ENCODE data around the gene GALNT10.

GALNT10 gene

DNA sequence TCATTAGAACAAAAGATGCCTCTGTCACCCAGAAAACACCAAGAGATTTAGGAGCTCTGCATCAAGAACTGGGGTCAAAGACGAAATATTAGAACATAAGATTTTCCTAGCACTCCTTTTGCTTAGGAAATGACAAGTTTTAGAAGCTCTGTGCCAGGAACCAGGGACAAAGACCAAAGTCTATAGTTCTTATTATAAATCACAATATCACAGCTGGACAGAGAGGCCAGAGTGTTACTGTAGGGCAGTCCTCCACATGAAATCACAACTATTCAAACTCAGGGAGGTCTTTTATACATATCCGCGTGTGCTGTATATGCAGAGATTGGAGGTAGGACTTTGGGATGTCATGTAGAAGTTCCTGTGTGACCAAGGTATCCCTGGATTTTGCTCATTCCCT lies 138.5 kb downstream of the GALNT10 start:
- no peak for DNase-seq

DNA sequence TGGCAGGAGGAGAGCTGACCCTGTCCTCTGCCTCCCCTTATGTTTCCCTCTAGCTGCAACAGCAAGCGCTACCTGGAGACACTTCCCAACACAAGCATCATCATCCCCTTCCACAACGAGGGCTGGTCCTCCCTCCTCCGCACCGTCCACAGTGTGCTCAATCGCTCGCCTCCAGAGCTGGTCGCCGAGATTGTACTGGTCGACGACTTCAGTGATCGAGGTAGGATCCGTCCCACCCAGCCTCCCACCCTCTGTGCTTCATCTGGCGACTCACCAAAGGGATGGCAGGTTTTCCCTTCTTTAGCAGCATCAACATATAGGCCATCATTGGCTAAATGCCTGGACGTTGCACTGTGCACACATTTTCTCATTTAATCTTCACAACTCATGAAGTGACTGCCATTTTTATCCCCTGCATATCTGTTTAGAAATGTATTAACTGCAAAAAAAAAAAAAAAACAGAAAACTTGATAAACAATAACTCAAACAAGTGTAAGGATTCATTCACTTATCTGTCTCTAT lies 139.0 kb downstream of the GALNT10 start:
- DNase-seq: no peak

DNA sequence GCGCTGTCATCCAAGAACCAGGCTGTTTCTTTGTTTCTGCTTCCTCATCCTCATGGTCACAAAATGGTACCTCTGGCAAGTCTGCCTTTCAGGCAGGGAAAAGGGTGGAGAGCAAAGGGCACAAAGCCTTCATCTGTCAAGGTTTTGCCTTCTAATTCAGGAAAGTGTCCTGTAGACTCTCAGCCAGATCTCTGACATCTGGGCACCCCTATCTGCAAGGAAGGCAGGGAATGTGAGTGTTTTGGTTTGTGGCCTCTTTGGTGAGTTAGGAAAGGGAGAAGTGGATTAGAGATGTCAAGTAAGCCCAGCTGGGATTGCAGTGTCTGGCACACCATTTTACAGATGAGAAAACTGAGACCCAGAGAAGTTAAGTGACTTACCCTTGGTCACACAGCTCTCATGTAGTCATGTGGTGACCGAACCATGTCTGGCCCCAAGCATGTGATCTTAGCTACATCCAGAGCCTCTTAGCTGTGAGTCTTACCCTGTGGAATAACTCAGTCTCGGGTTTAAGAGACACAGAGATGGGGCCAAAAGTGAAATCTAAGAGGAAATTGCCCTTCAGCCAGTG lies 139.6 kb downstream of the GALNT10 start:
- no peak for DNase-seq

GRCh38 chr5:154331232-154331631 lies 140.7 kb downstream of the GALNT10 start:
- no peak for DNase-seq

GRCh38 chr5:154331924-154332323 lies 141.4 kb downstream of the GALNT10 start:
- no peak for DNase-seq

DNA sequence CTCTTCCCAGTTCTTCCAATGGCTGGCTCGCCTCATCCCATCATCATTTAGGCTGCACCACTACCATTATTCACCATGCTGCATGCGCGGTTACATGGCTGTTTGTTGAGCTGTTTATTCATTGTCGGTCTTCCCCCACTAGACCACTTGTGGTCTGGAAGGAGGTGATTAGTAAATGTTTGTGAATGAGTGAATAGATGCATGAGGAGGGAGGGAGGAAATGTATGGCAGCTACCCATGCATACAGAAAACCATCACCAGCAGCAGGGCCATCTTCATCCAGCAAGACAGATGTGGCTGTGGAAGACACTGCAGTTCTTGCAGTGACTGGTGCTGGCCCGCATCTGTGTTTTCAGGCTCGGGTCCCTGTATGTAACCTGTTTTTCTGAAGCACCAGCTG lies 141.9 kb downstream of the GALNT10 start:
- DNase-seq: no peak

DNA sequence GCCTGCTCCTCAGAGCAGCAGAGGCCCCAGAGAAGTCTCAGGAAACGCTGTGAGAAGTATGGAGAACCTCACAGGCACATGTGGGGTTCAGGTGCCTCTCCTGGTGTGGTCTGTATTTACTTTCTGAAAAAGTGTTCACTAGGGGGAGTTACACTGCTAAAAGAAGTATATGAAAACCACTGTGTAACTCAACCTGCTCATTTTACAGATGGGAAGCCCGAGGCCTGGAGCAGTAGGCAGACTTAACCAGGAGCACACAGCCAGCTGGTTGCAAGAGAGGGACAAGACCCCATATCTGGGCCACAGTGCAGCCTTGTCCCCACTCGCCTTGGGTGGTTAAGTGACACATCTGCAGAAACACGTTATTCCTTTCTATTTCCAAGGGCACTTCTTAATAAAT lies 142.5 kb downstream of the GALNT10 start:
- DNase-seq: no peak

DNA sequence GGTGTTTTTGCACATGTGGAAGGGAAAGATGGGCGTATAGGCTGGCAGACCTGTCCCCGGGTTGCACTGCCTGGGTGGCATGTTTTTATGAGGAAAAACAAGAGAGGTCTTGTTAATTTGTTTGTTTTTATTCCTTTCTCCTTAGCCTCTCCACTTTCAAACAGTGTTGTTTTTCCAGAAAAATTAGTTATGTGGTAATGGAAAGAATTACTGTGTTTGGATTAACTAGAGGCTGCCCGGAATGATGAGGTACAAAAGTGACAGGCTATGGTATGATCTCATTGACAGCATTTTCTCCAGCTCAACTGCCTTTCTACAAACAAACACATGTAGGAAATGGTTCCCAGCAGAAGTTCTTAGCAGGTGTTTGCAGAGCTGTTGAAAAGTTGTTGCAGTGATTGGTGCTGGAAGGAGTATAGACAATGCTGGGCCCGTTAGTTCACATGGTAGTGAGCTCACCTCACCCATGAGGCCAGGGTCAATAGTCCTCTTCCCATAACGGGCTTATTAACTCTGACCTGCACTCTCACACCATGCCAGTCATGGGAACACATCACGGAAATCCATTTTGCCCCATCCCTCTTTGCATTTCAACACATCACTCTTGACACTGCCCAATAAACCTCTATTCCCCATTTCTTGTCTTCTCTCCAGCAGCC lies 144.0 kb downstream of the GALNT10 start:
- DNase-seq: no peak

GRCh38 chr5:154335065-154335448 lies 144.5 kb downstream of the GALNT10 start:
- no peak for DNase-seq

DNA sequence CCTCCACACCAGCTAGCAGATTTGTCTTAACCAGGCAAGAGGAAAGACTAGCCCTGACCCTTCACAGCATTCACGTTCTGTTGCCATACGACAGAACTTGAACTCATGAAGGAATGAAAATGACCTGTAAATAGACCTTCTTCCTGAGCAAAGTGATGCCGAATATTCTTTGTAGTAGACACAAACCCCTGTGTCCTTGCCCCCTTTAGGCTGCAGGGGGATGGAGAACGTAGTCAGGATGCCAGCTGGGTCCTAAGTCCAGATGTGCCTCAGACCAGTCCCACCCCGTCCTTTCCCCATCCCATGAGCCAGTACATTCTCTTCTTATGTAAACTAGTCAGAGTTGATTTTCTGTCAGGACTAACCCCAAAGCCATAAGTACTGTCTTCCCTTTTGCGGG lies 151.1 kb downstream of the GALNT10 start:
- DNase-seq: no peak

DNA sequence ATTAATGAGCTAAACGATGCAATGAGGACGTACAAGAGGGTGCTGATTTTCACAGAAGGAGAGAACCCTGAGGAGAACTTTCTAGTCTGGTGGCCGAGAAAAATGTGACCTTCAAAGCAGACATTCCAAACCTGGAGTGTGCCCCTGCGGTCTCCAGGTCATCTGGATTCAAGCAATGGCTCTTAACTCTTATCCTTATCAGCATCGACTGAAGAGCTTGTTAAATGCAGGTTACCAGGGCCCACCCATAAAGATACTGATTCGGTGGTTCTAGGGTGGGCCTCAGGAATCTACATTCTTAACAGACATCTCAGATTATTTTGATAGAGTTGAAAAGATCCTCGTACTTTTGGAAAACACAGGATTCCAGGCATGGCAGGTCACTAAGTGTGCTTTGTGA lies 151.7 kb downstream of the GALNT10 start:
- no peak for DNase-seq

DNA sequence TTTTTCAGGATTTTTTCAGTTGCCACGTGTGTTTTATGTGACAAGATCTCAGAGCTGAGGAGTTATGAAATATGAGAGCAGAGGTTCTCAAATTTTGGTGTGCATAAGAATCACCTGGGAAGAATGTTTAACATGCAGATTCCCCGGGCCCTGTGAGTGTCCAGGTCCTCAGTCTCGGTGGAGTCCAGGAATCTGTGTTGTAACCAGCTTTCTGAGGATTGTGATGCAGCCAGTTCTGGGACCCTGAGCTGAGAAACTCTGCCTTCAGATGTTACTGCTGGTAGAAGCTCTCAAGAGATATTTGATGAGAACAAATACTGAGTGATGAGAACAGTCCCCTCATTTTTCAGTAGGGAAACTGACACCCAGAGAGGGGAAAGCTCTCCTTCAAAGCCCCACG lies 152.4 kb downstream of the GALNT10 start:
- DNase-seq: no peak

- DNase-seq: no peak
Measured at GRCh38 chr5:154344461-154344860, 153.9 kb downstream of the GALNT10 start.

- no peak for DNase-seq
Measured at GRCh38 chr5:154345255-154345952, 154.9 kb downstream of the GALNT10 start.

GRCh38 chr5:154346427-154346826 lies 155.9 kb downstream of the GALNT10 start:
- no peak for DNase-seq

DNA sequence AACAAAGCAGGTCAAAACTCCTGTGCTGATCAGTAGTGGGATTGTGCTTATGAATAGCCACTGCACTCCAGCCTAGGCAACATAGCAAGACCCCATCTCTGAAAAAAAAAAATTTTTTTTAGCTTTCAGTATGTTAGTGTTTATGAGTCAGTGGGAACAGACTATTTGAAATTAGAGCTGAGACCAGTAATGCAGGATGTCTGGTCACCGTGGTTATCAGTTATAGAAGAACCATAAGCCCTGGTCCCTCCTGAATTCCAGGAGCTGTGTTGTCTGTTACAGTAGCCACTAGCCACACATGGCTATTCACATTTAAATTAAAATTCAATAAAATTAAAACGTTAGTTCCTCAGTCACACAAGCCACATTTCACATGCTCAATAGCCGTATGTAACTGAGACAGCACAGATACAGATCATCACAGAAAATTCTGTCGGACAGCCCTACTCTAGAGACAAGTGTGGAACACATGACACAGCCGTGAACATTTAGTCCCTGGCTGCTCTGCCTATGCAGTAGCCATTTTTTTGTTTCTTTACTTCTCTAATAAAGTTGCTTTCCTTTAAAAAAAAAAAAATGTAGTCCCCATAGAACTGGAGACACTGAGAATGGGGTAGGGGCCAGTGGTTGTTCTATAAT lies 159.2 kb downstream of the GALNT10 start:
- DNase-seq: no peak

DNA sequence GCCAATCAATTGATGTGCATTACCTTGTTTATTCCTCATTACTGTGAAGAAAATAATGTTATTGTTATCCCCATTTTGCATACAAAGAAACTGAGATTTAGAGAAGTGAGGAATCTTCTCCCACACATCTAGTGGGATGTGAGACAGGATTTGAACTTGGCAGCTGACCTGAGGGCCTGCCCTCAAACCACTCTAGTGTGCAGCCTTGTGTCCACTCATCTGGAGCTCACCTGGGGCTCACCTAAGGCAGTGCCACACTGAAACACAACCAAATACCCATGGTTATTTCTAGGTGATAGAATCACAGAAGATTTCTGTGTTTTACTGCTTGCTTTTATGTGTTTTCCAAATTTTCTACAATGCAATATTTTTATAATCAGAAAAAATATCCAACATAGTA lies 160.6 kb downstream of the GALNT10 start:
- DNase-seq: no peak

DNA sequence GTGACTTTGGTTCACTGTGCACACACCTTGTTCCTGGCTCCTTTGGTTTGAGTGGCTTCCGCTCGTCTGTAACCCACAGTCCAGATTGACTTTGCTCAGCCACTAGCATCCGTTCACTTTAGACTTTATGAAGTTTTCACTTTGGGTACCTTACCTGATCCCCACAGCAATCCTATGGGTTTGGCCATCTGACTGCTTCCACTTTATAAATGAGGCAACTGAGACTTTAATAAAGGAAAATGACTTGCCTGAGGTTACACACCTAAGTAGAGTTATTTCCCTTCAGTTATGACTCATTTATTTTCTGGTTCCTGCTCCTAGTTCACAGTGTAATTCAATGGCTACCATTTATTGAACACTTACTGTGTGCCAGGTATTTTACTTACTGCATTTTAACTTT lies 161.0 kb downstream of the GALNT10 start:
- DNase-seq: no peak

DNA sequence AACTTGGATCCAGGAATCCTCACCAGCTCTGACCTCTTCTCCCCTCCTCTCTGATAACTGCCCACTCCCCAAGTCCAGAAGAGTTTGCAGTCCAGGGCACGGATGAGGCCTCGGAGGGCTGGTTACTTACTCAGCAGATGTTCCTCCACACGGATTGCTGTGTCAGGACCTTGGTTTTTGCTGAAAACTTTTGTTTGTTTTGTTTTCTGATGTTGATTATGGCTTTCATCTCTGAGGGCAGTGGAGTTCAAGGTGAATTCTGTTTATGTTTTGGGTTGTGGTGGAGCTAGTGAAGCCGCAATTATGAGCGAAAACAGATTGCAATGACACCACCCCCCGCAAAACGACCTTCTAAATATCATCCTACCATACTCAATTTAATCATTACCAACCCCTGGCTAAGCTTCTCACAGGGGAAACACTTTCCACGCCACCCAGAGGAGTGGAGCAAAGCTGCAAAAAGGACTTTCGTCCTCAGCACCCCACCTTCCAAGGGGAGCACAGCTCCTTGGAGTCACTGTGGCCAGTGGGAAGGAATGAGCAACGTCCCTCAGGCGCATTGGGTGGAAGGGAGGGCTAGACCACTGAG lies 162.5 kb downstream of the GALNT10 start:
- no peak for DNase-seq

GRCh38 chr5:154355129-154355611 lies 164.6 kb downstream of the GALNT10 start:
- DNase-seq: no peak

DNA sequence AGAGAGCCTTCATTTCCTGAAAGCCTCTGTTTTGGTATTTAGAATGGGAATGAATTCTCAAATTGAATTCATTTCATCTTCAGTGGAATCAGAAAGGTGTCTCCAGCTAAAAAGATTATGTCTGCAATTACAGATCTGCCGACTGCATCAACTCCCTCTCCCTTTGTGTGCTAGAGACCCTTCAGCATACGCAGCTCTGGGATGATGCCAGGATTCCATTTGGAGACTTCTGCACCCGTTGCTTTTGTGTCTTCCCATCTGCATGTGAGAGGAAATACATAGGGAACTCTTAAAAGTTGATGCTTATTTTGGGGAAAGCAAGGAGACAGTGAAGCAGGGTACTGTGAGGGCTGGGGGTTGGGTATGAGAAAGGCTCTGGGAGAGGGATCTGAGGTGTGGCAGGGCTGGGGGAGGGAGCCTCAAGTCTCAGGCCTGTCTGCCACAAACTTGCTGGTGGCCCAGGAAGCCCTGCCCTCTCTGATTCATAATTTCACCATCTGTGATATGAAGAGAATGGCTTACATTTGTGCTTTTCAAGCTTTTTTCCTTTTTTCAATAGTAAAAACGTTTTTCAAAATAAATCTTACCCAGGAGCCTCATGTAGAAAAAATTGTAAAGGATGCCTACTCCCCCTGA lies 165.6 kb downstream of the GALNT10 start:
- no peak for DNase-seq

GRCh38 chr5:154356958-154357357 lies 166.4 kb downstream of the GALNT10 start:
- no peak for DNase-seq

All from NCI-H526 treated with DMSO at 0.1 percent for 48 hours (cell line).